Measurements from ENCODE around the gene KRTAP5-2.

KRTAP5-2 gene

DNA sequence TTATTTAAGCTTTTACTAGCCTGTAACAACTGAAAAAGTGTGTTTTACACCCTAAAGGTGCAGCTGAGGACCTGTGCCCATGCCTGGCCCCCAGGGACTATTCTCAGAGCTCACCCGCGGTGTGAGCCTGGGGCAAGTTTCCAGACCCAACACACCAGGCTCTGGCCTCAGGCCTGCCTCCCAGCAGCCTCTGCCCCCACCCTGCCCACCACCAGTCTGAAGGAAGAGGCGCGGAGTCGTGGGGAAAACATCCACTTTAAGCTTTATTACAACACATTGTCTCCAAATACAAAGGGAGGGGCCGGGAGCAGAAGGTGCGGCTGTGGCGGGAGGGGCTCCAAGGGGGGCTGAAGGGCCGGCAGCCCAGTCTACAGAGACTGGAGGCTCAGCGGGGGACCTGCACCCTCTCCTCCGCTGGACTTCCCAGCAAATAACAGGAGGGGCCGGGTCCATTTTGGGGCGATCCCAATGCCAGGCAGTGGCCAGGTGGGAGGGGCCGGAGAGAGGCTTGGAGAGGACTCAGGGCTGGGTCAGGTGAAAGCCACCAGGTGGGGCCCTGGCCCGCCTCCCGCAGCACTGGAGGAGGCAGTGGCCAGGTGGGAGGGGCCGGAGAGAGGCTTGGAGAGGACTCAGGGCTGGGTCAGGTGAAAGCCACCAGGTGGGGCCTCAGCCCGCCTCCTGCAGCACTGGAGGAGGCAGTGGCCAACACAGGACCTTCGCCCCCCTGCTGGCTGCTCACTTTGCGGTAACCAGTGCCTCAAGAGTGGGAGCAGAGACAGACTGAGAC is 44.1 kb downstream of the KRTAP5-2 start:
- no peak for DNase-seq

DNA sequence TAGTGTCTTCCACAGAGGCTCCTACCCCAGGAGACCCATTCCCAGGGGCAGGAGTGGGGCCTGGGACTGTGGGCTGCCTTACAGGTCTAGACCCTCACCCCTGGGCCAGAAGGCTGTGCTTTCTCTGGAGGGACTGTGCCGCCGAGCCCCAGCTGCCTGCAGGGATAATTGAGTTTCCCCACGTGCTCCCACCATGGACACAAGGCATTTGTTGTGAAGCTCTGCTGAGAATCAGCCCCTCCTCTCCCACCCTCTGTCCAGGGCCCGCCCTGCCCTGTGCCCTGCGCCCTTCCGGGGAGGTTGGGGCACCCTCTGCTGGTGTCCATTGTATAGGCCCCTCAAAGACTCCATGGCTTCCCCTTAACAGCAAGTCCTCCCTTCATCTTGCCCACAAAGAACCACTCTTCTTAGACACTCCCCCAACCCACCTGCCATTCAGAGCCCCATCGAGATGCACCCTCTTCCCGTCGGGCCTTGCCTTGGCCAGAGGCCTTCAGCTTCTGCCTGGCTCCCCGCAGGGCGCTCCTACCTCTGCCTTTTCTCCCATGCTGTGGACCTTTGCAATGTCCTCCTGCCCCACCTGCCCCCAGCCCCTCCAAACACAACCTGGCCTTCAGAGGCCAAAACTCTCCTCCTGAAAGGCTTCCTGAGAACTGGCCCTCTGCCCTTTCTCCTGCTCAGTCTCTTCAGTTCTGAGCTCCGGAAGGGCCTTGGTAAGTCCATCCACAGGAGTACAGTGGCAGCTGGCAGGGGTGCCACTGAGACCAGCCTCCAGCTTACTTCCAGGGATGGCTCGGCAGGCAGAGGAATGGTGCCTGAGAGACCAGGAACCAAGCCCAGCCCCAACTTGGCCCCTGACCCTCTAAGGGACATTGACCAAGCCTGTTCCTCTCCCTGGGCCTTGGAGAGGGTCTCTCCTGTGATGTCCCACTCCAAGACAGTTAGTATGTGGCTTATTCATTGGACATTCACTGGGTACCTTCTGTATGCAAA is 48.5 kb downstream of the KRTAP5-2 start:
- DNase-seq: no peak

DNA sequence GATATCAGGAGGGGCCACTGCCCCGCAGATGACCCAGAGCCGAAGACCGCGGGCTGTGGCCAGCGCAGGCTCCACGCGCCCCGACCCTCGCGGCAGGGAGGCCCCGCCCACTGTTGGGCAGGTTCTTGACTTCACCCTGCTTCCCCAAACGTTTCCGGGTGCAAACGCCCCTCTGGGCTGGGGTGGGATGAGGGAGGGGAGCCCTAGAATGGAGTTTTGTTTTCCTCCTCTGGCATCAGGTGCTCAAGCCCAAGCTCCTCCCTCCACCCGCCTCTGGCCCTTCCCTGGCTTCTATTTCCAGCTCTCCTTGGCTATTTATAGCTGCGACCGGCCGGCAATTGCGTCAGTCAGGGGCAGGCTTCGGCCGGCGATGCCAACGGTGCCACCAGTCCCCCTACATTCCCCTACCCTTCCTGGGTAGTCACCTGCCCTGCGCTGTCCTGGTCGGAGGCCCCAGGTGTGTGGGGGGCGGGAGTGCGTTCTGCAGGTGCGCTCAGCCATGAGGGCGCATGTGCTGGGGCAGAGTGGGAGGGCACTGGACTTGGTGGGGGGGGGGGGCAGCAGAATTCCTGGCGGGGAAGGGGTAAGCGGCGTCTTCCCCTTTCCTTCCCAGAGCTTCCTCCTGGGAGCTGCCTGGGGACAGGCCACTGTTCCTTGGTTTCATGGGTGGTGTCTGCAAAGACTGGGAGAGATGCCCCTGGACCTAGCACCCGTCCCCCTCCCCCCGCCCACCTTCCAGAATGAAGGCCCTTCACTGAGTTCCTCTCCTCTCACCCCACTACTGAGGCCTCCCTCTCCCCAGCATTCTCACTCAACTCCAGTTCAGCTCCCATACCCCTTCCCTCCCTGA is 49.6 kb downstream of the KRTAP5-2 start:
- no peak for DNase-seq

DNA sequence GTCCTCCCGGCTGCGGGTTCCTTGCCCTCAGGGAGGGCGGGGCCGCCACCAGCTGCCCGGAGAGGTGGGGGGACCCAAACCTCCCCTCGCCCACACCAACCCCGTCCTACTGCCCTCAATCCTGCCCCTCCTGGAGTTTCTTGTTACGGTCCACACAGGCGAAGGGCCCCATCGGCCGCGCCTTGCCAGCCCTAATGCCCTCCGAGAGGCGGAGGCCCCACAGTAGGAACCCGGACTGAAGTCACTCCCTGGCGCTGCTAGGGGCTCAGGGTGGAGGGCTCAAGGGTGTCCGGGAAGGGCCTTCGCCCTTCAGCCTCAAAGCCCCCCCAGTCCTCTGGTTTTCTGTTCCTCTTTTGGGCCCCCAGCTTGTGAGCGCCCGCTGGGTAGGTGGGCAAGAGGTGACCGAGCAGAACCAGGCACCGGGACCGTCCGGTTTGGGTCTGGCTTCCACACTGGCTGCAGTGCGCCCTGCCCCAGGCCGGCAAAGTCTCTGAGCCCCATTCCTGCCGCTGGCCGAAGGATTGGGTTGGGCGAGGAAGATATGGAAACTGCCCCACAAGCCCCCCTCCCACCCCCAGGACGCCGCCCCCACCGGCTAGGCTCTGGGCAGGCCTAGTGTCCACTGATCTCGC is 50.5 kb downstream of the KRTAP5-2 start:
- DNase-seq: no peak
